Measurements from ENCODE around the gene RSL24D1. TPM values are rescaled to one million over a fixed set of nuclear protein-coding genes. Genes with fewer than 3 reads are reported as not detected.

RSL24D1 gene
- total and polyA plus RNA-seq, 2 experiments from 2014 or later, result 93.1 to 95.2 TPM

GRCh38 chr15:55230953-55231352 lies 34.2 kb upstream of the RSL24D1 start:
- in situ Hi-C loops (cut with MboI), result no loop called here
- no peak overlapping the region for H3K4me2 ChIP-seq (ENCODE audit: unreplicated experiment)
- TF ChIP-seq EZH2phosphoT487 (IDR thresholded peaks at IDR 0.05; ENCODE audit: insufficient read depth, low read depth), result no peak
- TF ChIP-seq EZH2 (IDR thresholded peaks at IDR 0.05; ENCODE audit: insufficient read depth, poor library complexity, severe bottlenecking), result no peak
- no peak overlapping the region for H3K9ac ChIP-seq
- H2AFZ ChIP-seq, result no peak overlapping the region
- no peaks in the 10 kb centered on the region for H3K27me3 ChIP-seq (replicated peaks; ENCODE audit: insufficient read depth)
- no peak overlapping the region for H3K27ac ChIP-seq
- H3K9me2 ChIP-seq (ENCODE audit: insufficient read depth), result no peaks in the 10 kb centered on the region
- peaks cover 9% of the 10 kb centered on the region for H3K4me1 ChIP-seq (ENCODE audit: insufficient read depth)
- H4K20me1 ChIP-seq (ENCODE audit: insufficient read depth), result no peaks in the 10 kb centered on the region
- H3K4me3 ChIP-seq, result no peak overlapping the region
- 93 to 100% methylated on average over 1 of the region's 1 CpG for WGBS, 2 experiments (ENCODE audit: low coverage in 1 of 2, low lambda C conversion rate in 2 of 2, missing lambda C conversion rate in 2 of 2)
- H3K36me3 ChIP-seq (ENCODE audit: low read depth), result no peaks in the 10 kb centered on the region
- no peaks in the 10 kb centered on the region for H3K79me2 ChIP-seq (ENCODE audit: insufficient read depth)
- no peak for DNase-seq
- no peaks in the 10 kb centered on the region for H3K9me3 ChIP-seq (ENCODE audit: low read depth)
- 0 out of 2 replicates have a peak, but pooled peaks cover 10% of the 10 kb centered on the region for H3F3A ChIP-seq (ENCODE audit: insufficient read depth)

- peak overlapping the region; percentile 11; the same call in 1 of the 2 replicates for H3K27ac ChIP-seq
Measured at GRCh38 chr15:55230051-55230670, 33.4 kb upstream of the RSL24D1 start.

GRCh38 chr15:55226127-55226526 lies 29.4 kb upstream of the RSL24D1 start:
- WGBS, 2 experiments (ENCODE audit: low coverage in 1 of 2, low lambda C conversion rate in 2 of 2, missing lambda C conversion rate in 2 of 2), result 91 to 95% methylated on average over 2 of the region's 2 CpGs

More at GRCh38 chr15:55230051-55230670, 33.4 kb upstream of the RSL24D1 start:
- peaks cover 9% of the 10 kb centered on the region for H3K4me1 ChIP-seq (ENCODE audit: insufficient read depth)
- TF ChIP-seq EZH2phosphoT487 (IDR thresholded peaks at IDR 0.05; ENCODE audit: insufficient read depth, low read depth) (no peak), EZH2 (IDR thresholded peaks at IDR 0.05; ENCODE audit: insufficient read depth, poor library complexity, severe bottlenecking) (no peak)
- H3K9ac ChIP-seq, result no peak overlapping the region
- 66 to 71% methylated on average over 3 of the region's 3 CpGs for WGBS, 2 experiments (ENCODE audit: low coverage in 1 of 2, low lambda C conversion rate in 2 of 2, missing lambda C conversion rate in 2 of 2)
- no peaks in the 10 kb centered on the region for H3K27me3 ChIP-seq (replicated peaks; ENCODE audit: insufficient read depth)
- no peaks in the 10 kb centered on the region for H4K20me1 ChIP-seq (ENCODE audit: insufficient read depth)
- 0 out of 2 replicates have a peak, but pooled peaks cover 10% of the 10 kb centered on the region for H3F3A ChIP-seq (ENCODE audit: insufficient read depth)
- no peaks in the 10 kb centered on the region for H3K9me2 ChIP-seq (ENCODE audit: insufficient read depth)
- in situ Hi-C loops (cut with MboI), result no loop called here
- peak overlapping the region; percentile 20 for H3K4me2 ChIP-seq (ENCODE audit: unreplicated experiment)
- 0 out of 2 replicates have a peak, but pooled peaks cover 5% of the 10 kb centered on the region for H3K36me3 ChIP-seq (ENCODE audit: low read depth)
- H3K9me3 ChIP-seq (ENCODE audit: low read depth), result no peaks in the 10 kb centered on the region
- peak; percentile 42 for DNase-seq
- H3K79me2 ChIP-seq (ENCODE audit: insufficient read depth), result no peaks in the 10 kb centered on the region
- H3K4me3 ChIP-seq, result no peak overlapping the region
- no peak overlapping the region for H2AFZ ChIP-seq

GRCh38 chr15:55224892-55225291 lies 28.2 kb upstream of the RSL24D1 start:
- Histone ChIP-seq H3K9ac (no peak overlapping the region), H3K27ac (no peak overlapping the region), H3K4me1 (ENCODE audit: insufficient read depth) (peaks cover 16% of the 10 kb centered on the region), H3K4me2 (ENCODE audit: unreplicated experiment) (no peak overlapping the region), H3K79me2 (ENCODE audit: insufficient read depth) (no peaks in the 10 kb centered on the region), H2AFZ (no peak overlapping the region), H3K4me3 (no peak overlapping the region), H3K9me3 (ENCODE audit: low read depth) (no peaks in the 10 kb centered on the region), H4K20me1 (ENCODE audit: insufficient read depth) (no peaks in the 10 kb centered on the region), H3K27me3 (replicated peaks; ENCODE audit: insufficient read depth) (no peaks in the 10 kb centered on the region), H3K36me3 (ENCODE audit: low read depth) (0 out of 2 replicates have a peak, but pooled peaks cover 5% of the 10 kb centered on the region), H3K9me2 (ENCODE audit: insufficient read depth) (no peaks in the 10 kb centered on the region), H3F3A (ENCODE audit: insufficient read depth) (peaks cover 22% of the 10 kb centered on the region)
- no peak for DNase-seq
- no peak for TF ChIP-seq EZH2phosphoT487 (IDR thresholded peaks at IDR 0.05; ENCODE audit: insufficient read depth, low read depth)
- TF ChIP-seq EZH2 (IDR thresholded peaks at IDR 0.05; ENCODE audit: insufficient read depth, poor library complexity, severe bottlenecking), result no peak
- in situ Hi-C loops (cut with MboI), result loop anchor here (25.0 kb wide), 1 partner anchor 412 kb away; no protein-coding TSS in a partner anchor

More at GRCh38 chr15:55226127-55226526, 29.4 kb upstream of the RSL24D1 start:
- Histone ChIP-seq H3K36me3 (ENCODE audit: low read depth) (0 out of 2 replicates have a peak, but pooled peaks cover 5% of the 10 kb centered on the region), H3K9ac (no peak overlapping the region), H3K27ac (no peak overlapping the region), H3K4me1 (ENCODE audit: insufficient read depth) (peaks cover 17% of the 10 kb centered on the region), H3K9me3 (ENCODE audit: low read depth) (no peaks in the 10 kb centered on the region), H3F3A (ENCODE audit: insufficient read depth) (peaks cover 18% of the 10 kb centered on the region; the same call in 1 of the 2 replicates), H3K4me2 (ENCODE audit: unreplicated experiment) (no peak overlapping the region), H3K9me2 (ENCODE audit: insufficient read depth) (no peaks in the 10 kb centered on the region), H3K79me2 (ENCODE audit: insufficient read depth) (no peaks in the 10 kb centered on the region), H3K27me3 (replicated peaks; ENCODE audit: insufficient read depth) (no peaks in the 10 kb centered on the region), H4K20me1 (ENCODE audit: insufficient read depth) (no peaks in the 10 kb centered on the region), H2AFZ (no peak overlapping the region), H3K4me3 (no peak overlapping the region)
- peak; percentile 17 for DNase-seq
- in situ Hi-C loops (cut with MboI), result no loop called here
- TF ChIP-seq EZH2phosphoT487 (IDR thresholded peaks at IDR 0.05; ENCODE audit: insufficient read depth, low read depth) (no peak), EZH2 (IDR thresholded peaks at IDR 0.05; ENCODE audit: insufficient read depth, poor library complexity, severe bottlenecking) (no peak)
